ENCODE results near the gene TRDN. TPM values are rescaled to one million over a fixed set of nuclear protein-coding genes. Genes with fewer than 3 reads are reported as not detected.
"Not testable (repeated sequence)": the region's sequence is repeated elsewhere in the genome, so short reads cannot be mapped to it uniquely, and the experiment has no call there.

Gene TRDN
- total and polyA plus RNA-seq, 8 donors: 0.08 to 0.21 TPM; not detected in 6

- no peaks in the 10 kb centered on the region for H3K27me3 ChIP-seq
- WGBS, 2 donors: 58 to 64% methylated on average over 4 of the region's 4 CpGs
- no peaks in the 10 kb centered on the region for H3K9me3 ChIP-seq
- no peaks in the 10 kb centered on the region for H3K36me3 ChIP-seq
- ATAC-seq (no peak), FAIRE-seq (no peak), DNase-seq (no peak)
- H3K4me3 ChIP-seq: no peak overlapping the region
- TF ChIP-seq CTCF (IDR thresholded peaks at IDR 0.05): no peak
- no peak overlapping the region for H3K27ac ChIP-seq
- intact Hi-C loops (cut with DNase I): no loop called here
- H3K4me1 ChIP-seq: no peaks in the 10 kb centered on the region
Observed at GRCh38 chr6:123587838-123588545, 48.8 kb downstream of the TRDN start.

GRCh38 chr6:123587407-123587806 is 49.3 kb downstream of the TRDN start:
- H3K4me3 ChIP-seq; H3K27me3 ChIP-seq; ATAC-seq; H3K4me1 ChIP-seq; H3K27ac ChIP-seq; H3K9me3 ChIP-seq; DNase-seq; H3K36me3 ChIP-seq; intact Hi-C loops (cut with DNase I); FAIRE-seq: not testable (repeated sequence)
- WGBS, 2 donors: 75 to 91% methylated on average over 8 of the region's 8 CpGs

GRCh38 chr6:123580331-123580730 is 56.4 kb downstream of the TRDN start:
- no peak for ATAC-seq
- intact Hi-C loops (cut with DNase I): no loop called here
- Histone ChIP-seq H3K27me3 (no peaks in the 10 kb centered on the region), H3K4me1 (no peaks in the 10 kb centered on the region), H3K9me3 (no peaks in the 10 kb centered on the region), H3K36me3 (no peaks in the 10 kb centered on the region), H3K27ac (no peak overlapping the region), H3K4me3 (no peak overlapping the region)
- FAIRE-seq: no peak
- DNase-seq: no peak
- TF ChIP-seq CTCF (IDR thresholded peaks at IDR 0.05): no peak

GRCh38 chr6:123575188-123575587 is 61.6 kb downstream of the TRDN start:
- Histone ChIP-seq H3K27ac (no peak overlapping the region), H3K9me3 (no peaks in the 10 kb centered on the region)
- TF ChIP-seq CTCF (IDR thresholded peaks at IDR 0.05): no peak

GRCh38 chr6:123570813-123571684 is 65.7 kb downstream of the TRDN start:
- DNase-seq: no peak
- no peaks in the 10 kb centered on the region for H3K36me3 ChIP-seq
- TF ChIP-seq CTCF (IDR thresholded peaks at IDR 0.05): no peak
- FAIRE-seq: no peak
- 21 to 29% methylated on average over 7 of the region's 7 CpGs for WGBS, 2 donors
- H3K4me3 ChIP-seq: no peak overlapping the region
- H3K27ac ChIP-seq: no peak overlapping the region
- no peaks in the 10 kb centered on the region for H3K4me1 ChIP-seq
- no peaks in the 10 kb centered on the region for H3K9me3 ChIP-seq
- H3K27me3 ChIP-seq: no peaks in the 10 kb centered on the region
- no peak for ATAC-seq
- intact Hi-C loops (cut with DNase I): no loop called here

More at GRCh38 chr6:123575188-123575587, 61.6 kb downstream of the TRDN start:
- ATAC-seq (no peak), FAIRE-seq (no peak), DNase-seq (no peak)
- intact Hi-C loops (cut with DNase I): no loop called here
- no peaks in the 10 kb centered on the region for H3K27me3 ChIP-seq
- no peaks in the 10 kb centered on the region for H3K36me3 ChIP-seq
- 15 to 33% methylated on average over 1 of the region's 1 CpG for WGBS, 2 donors
- H3K4me3 ChIP-seq: no peak overlapping the region
- H3K4me1 ChIP-seq: no peaks in the 10 kb centered on the region
